Measurements from ENCODE around the gene RIC1. TPM values are rescaled to one million over a fixed set of nuclear protein-coding genes. Genes with fewer than 3 reads are reported as not detected.
"Not testable (repeated sequence)": the region's sequence is repeated elsewhere in the genome, so short reads cannot be mapped to it uniquely, and the experiment has no call there.

RIC1 gene
- total and polyA plus RNA-seq, 8 donors = 21.5 to 32.9 (median 30.7) TPM

DNA sequence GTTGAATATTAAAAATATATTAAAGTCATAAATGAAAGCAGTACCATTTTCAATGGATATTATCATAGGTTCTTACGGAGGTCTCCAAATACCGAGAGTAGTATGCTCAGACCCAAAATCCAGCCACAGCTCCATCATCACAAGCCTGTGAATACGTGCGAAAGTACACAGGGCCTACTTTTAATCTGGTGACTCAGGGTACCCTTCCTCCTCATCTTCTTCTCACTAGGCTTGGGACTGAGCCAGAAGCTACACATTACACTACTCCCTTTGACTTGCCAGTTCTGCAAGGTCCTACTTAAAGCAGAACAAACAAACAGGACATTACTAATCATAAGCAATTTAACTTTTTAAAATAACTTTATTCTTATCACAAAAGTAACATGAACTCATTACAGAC, 7.6 kb upstream of the RIC1 start:
- Histone ChIP-seq H3K27me3 (no peaks in the 10 kb centered on the region), H3K27ac (peak overlapping the region; percentile 8 to 20), H3K4me3 (no peak overlapping the region), H3K4me1 (peaks cover 8 to 49% of the 10 kb centered on the region in 2 donors), H3K9me3 (no peaks in the 10 kb centered on the region), H3K36me3 (no peaks in the 10 kb centered on the region)
- TF ChIP-seq, protein P1, sequence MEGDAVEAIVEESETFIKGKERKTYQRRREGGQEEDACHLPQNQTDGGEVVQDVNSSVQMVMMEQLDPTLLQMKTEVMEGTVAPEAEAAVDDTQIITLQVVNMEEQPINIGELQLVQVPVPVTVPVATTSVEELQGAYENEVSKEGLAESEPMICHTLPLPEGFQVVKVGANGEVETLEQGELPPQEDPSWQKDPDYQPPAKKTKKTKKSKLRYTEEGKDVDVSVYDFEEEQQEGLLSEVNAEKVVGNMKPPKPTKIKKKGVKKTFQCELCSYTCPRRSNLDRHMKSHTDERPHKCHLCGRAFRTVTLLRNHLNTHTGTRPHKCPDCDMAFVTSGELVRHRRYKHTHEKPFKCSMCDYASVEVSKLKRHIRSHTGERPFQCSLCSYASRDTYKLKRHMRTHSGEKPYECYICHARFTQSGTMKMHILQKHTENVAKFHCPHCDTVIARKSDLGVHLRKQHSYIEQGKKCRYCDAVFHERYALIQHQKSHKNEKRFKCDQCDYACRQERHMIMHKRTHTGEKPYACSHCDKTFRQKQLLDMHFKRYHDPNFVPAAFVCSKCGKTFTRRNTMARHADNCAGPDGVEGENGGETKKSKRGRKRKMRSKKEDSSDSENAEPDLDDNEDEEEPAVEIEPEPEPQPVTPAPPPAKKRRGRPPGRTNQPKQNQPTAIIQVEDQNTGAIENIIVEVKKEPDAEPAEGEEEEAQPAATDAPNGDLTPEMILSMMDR (IDR thresholded peaks at IDR 0.05) = no peak
- intact Hi-C loops (cut with DNase I) = no loop called here
- no peak for DNase-seq
- peak; percentile 53 for ATAC-seq

DNA sequence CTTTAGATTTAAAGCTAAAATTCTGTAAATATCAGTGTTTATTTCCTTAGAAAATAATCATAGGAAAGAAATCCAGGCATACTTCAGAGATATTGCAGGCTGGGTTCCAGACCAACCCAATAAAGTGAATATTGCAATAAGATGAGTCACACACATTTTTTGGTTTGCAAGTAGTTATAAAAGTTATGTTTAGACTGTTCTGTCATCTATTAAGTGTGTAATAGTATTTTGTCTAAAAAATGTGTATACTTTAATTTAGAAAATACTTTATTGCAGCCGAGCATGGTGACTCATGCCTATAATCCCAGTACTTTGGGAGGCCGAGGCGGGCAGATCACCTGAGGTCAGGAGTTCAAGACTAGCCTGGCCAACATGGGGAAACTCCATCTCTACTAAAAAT, 6.9 kb upstream of the RIC1 start:
- intact Hi-C loops (cut with DNase I) = no loop called here
- DNase-seq = no peak
- Histone ChIP-seq H3K27ac (peak overlapping the region; percentile 20 to 46), H3K9me3 (no peaks in the 10 kb centered on the region), H3K36me3 (no peaks in the 10 kb centered on the region), H3K27me3 (no peaks in the 10 kb centered on the region), H3K4me1 (peaks cover 13 to 56% of the 10 kb centered on the region in 2 donors), H3K4me3 (no peak overlapping the region)
- peak; percentile 60 for ATAC-seq
- TF ChIP-seq, protein P1 (IDR thresholded peaks at IDR 0.05) = no peak

- Histone ChIP-seq H3K27me3 (no peaks in the 10 kb centered on the region), H3K9me3 (no peaks in the 10 kb centered on the region), H3K36me3 (no peaks in the 10 kb centered on the region), H3K4me3 (no peak overlapping the region), H3K27ac (no peak overlapping the region), H3K4me1 (peaks cover 14 to 62% of the 10 kb centered on the region in 2 donors)
- DNase-seq (no peak), ATAC-seq (no peak)
- TF ChIP-seq, protein P1 (IDR thresholded peaks at IDR 0.05) = no peak
- intact Hi-C loops (cut with DNase I) = no loop called here
Observed at GRCh38 chr9:5624655-5625054, 4.3 kb upstream of the RIC1 start.

DNA sequence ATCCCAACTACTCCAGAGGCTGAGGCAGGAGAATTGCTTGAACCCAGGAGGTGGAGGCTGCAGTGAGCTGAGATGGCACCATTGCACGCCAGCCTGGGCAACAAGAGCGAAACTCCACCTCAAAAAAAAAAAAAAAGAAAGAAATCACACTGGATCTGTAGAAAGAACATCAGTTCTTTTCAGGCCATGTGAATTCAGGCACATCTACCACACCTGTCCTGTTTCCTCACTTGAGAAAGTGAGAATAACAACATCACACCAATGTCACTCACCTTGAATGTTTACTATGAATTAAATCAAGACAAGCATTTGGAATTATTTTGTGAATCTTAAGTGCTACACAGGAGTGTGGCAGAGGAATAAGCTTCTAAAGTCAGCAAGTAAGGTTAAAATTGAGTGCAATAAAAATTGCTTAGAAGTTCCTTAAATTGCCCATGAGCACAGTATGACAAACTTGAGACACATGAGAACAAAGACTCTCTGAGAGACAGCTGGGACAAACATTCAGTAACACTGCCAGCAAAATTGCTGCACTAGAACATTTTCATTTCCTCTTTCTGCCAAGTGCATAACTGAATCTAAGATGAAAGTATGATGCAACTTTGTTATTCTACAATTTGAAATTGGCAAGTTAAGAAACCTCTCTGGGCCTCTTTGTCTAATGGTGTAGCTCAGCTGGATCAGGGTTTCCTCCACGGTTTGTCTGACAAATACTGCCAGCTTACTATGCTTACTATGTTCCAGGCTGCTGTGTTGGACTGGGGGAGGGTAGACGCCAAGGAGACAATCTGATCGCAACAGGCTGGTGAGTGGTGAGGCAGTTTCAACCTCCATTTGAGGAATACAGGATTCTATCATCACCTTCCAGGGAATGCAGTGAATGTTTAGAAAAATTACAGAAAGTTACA, 1.9 kb upstream of the RIC1 start:
- DNase-seq = peak in 2 of 4 donors; percentile 73 to 85
- H3K27ac ChIP-seq = peak overlapping the region; percentile 97
- intact Hi-C loops (cut with DNase I) = no loop called here
- H3K9me3 ChIP-seq = no peaks in the 10 kb centered on the region
- no peaks in the 10 kb centered on the region for H3K27me3 ChIP-seq
- H3K36me3 ChIP-seq = no peaks in the 10 kb centered on the region
- H3K4me1 ChIP-seq = peaks cover 10 to 69% of the 10 kb centered on the region in 2 donors
- H3K4me3 ChIP-seq = peak overlapping the region in 1 of 2 donors; percentile 91
- TF ChIP-seq, protein P1 (IDR thresholded peaks at IDR 0.05) = no peak
- ATAC-seq = peak; percentile 6

- not testable (repeated sequence) for ATAC-seq
- H3K27ac ChIP-seq = peak overlapping the region; percentile 97
Observed at GRCh38 chr9:5627686-5628085, 1.2 kb upstream of the RIC1 start.

More at GRCh38 chr9:5627686-5628085, 1.2 kb upstream of the RIC1 start:
- Histone ChIP-seq H3K4me3 (peak overlapping the region; percentile 91), H3K4me1 (peaks cover 10 to 69% of the 10 kb centered on the region in 2 donors)
- H3K27me3 ChIP-seq; H3K36me3 ChIP-seq; intact Hi-C loops (cut with DNase I); DNase-seq; H3K9me3 ChIP-seq: not testable (repeated sequence)

All from left lung (tissue), 10 donors.